ENCODE measurements around the gene FAM13A.

DNA sequence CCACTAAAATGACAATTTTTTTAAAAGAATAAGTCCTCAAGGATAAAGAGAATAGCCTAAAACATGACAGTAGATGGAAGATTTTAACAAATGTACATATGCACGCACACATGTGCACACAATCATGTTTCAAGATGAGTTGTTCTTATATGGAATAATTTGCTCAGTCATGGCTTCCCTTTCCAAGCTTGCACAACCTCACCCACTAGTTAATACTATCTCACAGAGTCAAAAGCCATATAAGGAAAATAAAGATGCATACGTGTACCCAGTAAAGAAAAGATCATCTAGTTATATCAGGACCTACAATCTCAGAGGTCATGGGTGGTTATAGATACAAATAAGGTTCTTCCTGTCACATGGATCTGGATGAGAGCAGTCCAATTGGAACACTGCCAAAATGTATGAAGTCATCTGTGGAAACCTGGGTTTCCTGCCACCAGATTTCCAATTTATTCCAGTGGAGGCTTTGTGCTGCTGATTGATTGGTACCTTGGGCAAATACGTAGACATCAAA is 56.1 kb downstream of the FAM13A start:
- no peak for TF ChIP-seq CTCF (IDR thresholded peaks at IDR 0.05)
- no peak for TF ChIP-seq POLR2A (IDR thresholded peaks at IDR 0.05)

All from esophagus squamous epithelium (tissue), 4 donors.